ENCODE results near the gene R3HDML.

DNA sequence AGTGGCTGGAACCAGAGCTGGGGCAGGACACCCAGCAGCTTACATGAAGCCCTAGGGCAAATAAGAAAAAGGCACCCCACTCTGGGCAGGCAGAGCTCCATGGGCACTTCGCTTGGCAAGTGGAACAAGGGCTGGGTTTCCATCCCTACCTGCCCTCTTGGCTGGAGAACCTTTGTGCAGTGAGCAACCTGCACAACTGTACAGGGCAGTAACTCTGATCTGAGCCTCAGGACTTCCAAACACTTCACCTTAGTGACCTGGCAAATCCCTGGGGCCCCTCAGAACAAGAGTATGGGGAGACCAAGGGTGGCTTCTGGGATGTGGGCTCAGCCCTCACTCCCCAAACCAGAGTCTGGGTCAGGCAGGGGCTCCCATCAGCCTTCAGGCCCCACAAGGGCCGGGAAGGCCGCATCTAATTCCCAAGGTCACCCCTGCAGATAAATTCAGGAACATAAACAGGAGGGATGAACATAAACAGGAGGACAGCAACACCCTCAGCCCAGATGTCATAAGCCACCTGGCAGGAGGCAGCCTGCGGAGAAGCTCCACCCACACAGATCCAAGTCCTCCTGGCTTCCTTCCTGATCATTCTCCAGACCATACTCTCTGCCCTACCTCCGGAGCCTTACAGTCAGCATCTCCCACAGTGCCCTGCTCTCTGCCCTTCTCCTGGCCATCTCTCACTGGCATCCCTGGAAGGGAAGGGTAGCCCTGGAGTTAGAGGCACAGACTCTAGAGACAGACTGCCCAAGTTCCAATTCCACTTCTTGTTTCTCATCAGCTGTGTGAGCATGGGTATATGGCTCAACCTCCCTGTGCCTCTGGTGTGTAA is 56.1 kb downstream of the R3HDML start:
- TF ChIP-seq POLR2A (IDR thresholded peaks at IDR 0.05; ENCODE audit: extremely low read depth, insufficient read length) (no peak), MYC (IDR thresholded peaks at IDR 0.05; ENCODE audit: low read depth, low read length) (no peak)
- TF ChIP-seq, protein P1, sequence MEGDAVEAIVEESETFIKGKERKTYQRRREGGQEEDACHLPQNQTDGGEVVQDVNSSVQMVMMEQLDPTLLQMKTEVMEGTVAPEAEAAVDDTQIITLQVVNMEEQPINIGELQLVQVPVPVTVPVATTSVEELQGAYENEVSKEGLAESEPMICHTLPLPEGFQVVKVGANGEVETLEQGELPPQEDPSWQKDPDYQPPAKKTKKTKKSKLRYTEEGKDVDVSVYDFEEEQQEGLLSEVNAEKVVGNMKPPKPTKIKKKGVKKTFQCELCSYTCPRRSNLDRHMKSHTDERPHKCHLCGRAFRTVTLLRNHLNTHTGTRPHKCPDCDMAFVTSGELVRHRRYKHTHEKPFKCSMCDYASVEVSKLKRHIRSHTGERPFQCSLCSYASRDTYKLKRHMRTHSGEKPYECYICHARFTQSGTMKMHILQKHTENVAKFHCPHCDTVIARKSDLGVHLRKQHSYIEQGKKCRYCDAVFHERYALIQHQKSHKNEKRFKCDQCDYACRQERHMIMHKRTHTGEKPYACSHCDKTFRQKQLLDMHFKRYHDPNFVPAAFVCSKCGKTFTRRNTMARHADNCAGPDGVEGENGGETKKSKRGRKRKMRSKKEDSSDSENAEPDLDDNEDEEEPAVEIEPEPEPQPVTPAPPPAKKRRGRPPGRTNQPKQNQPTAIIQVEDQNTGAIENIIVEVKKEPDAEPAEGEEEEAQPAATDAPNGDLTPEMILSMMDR (IDR thresholded peaks at IDR 0.05; ENCODE audit: low read depth, low read length): no peak
